Epithelial cell of esophagus (primary cell): ENCODE data around the gene SIGLEC11.
"Not testable (repeated sequence)": the region's sequence is repeated elsewhere in the genome, so short reads cannot be mapped to it uniquely, and the experiment has no call there.

Experiments
- DNase-seq: peaks from one replicate; pipeline ENCODE4 v3.0.0; 2010; ENCODE audit warnings: low read depth
- H3K4me3 ChIP-seq: 2 replicates; pipeline ENCODE4 v1.5.1; 2011; ENCODE audit warnings: mild to moderate bottlenecking, low read length, control low read depth
- CTCF ChIP-seq: IDR thresholded peaks from 2 replicates; pipeline ENCODE4 v1.5.1; 2011; ENCODE audit warnings: low read depth, mild to moderate bottlenecking, low read length, control low read depth, inconsistent platforms; ENCODE audit not compliant: insufficient read depth; ENCODE audit errors: missing control alignments

SIGLEC11 gene

DNA sequence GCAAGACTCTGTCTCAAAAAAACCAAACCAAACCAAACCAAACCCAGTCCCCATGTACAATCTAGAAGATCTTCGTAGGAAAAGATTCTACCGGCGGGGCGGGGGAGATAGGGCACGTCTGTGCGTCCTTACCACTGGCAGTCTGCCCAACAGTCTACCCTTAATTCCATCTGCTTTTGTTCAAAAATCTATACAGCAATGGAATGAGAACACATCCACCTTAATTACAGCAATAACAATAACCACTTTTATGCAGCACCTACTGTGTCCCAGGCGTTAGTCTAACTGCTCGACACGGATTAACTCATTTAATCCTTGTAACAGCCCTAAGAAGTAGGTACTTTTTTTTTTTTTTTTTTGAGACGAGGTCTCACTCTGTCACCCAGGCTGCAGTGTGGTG lies 34.5 kb downstream of the SIGLEC11 start:
- DNase-seq, result no peak
- H3K4me3 ChIP-seq, result no peak overlapping the region
- TF ChIP-seq CTCF, result no peak

- H3K4me3 ChIP-seq, result no peak overlapping the region
- TF ChIP-seq CTCF, result no peak
- no peak for DNase-seq
Measured at GRCh38 chr19:49925486-49925885, 35.5 kb downstream of the SIGLEC11 start.

DNA sequence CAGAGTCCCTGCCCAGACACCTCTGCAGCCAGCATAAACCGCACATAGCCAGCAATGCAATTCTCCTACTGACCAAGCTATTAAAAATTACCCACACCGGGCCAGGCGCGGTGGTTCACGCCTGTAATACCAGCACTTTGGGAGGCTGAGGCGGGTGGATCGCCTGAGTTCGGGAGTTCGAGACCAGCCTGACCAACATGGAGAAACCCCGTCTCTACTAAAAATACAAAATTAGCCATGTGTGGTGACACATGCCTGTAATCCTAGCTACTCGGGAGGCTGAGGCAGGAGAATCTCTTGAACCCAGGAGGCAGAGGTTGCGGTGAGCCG lies 36.1 kb downstream of the SIGLEC11 start:
- not testable (repeated sequence) for H3K4me3 ChIP-seq, DNase-seq

DNA sequence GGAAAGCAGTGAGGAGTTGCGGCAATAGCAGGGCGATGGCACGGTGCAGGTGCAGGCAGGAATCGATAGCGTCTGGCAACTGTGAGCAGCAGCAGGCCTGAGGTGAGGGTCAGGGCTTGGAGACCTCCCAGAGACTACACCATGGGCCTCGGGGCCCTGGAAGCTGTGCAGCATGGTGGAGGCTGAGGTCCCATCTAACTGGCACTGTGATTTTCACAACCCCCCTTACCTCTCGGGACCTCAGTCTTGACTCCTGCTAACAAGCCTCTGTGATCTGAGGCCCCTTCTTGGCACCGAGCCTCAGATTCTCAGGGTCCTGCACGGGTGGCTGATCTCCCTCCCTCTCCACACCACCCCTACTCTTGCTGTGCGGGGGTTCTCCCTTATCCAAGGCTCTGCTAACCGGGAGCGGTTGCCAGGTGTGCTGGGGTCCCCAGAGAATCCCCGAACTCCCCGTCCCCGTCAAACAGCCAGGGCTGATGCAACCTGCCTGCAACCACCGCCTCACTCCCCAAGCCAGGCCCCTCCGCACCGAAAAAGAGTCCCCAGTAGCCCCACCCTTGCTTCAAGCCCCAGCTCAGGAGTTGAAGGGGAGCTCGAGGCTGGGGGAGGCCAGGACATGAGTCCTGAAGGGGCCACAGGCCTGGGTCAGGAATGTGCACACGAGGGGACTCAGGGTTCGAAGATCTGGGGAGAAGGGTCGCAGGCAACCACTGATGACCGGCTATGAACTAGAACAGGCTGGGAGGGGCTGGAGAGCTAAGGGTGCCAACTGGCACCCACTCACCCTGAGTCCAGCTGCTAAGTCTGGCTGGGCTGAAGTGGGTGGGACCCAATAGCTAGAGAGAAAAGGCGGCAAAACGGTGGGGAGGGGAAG lies 36.7 kb downstream of the SIGLEC11 start:
- no peak for TF ChIP-seq CTCF
- no peak overlapping the region for H3K4me3 ChIP-seq
- DNase-seq, result no peak

DNA sequence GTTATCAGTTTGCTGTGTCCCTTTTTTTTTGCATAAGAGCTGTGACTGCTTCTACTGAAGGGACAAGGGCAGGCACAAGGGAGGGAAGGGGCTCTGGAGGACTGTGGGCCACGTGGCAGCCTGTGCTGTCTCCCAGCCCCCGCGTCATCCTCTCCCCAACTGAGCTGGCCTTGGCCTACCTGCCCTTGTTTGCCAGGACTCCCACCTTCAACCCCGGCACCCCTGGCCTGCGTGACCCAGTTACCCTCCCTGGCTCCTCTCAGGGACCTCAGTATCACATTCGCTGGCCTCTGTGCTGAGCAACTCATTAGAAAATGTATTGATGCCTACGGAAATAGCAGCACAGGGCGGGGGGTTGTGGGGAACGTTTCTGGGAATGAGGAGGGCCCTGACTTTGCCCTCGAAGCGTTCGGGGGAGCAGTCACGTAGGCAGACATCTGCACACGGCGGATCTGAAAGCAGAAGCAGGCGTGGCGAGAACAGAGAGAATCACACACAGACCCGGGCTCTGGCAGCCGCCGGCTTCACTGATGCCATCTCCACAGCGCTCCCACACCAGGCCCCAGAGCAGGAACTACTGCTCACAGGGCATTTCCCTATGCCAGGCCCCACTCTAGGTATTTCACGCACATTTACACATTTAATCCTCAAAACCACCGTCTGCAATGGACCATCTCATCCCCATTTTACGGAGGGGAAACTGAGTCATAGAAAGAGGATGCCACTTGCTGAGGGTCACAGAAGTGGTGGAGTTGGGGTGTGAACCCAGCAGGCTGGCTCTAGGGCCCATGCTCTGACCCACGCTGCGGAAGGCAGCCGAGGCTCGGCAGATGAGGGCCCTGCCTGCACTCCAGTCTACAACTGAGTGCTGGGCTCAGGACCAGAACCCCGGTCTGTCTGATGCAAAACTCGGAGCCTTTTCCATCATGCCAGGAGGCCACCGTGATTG lies 37.6 kb downstream of the SIGLEC11 start:
- DNase-seq, result no peak
- H3K4me3 ChIP-seq, result no peak overlapping the region
- TF ChIP-seq CTCF, result no peak

- no peak overlapping the region for H3K4me3 ChIP-seq
- DNase-seq, result peak; percentile 59
- no peak for TF ChIP-seq CTCF
Measured at GRCh38 chr19:49921871-49922795, 38.8 kb downstream of the SIGLEC11 start.
